Measurements from ENCODE around the gene SPART.
"Not testable (repeated sequence)": the region's sequence is repeated elsewhere in the genome, so short reads cannot be mapped to it uniquely, and the experiment has no call there.

Gene SPART

GRCh38 chr13:36354842-36355623, 8.8 kb upstream of the SPART start:
- DNase-seq: no peak

- DNase-seq: no peak
Measured at GRCh38 chr13:36353001-36353400, 6.8 kb upstream of the SPART start.

- no peak for DNase-seq
Measured at GRCh38 chr13:36352350-36352749, 6.2 kb upstream of the SPART start.

GRCh38 chr13:36347531-36348210, 1.5 kb upstream of the SPART start:
- DNase-seq: no peak

GRCh38 chr13:36345438-36346221, 564 bp downstream of the SPART start:
- peak in 1 of 4 experiments; percentile 5 for DNase-seq

- DNase-seq: no peak
Measured at GRCh38 chr13:36344886-36345437, 1.2 kb downstream of the SPART start.

GRCh38 chr13:36344173-36344572, 2.0 kb downstream of the SPART start:
- DNase-seq: no peak

- no peak for DNase-seq
Measured at GRCh38 chr13:36343766-36344165, 2.4 kb downstream of the SPART start.

GRCh38 chr13:36342715-36343114, 3.5 kb downstream of the SPART start:
- no peak for DNase-seq

GRCh38 chr13:36341718-36342117, 4.5 kb downstream of the SPART start:
- DNase-seq: no peak

- DNase-seq: no peak
Measured at GRCh38 chr13:36339600-36340155, 6.5 kb downstream of the SPART start.

- no peak for DNase-seq
Measured at GRCh38 chr13:36337938-36338641, 8.1 kb downstream of the SPART start.

- no peak for DNase-seq
Measured at GRCh38 chr13:36332986-36333385, 13.2 kb downstream of the SPART start.

GRCh38 chr13:36332255-36332654, 13.9 kb downstream of the SPART start:
- DNase-seq: not testable (repeated sequence)

GRCh38 chr13:36331280-36331679, 14.9 kb downstream of the SPART start:
- DNase-seq: no peak

GRCh38 chr13:36329361-36329760, 16.8 kb downstream of the SPART start:
- no peak for DNase-seq

GRCh38 chr13:36328821-36329220, 17.4 kb downstream of the SPART start:
- DNase-seq: no peak

- no peak for DNase-seq
Measured at GRCh38 chr13:36325912-36326311, 20.3 kb downstream of the SPART start.

GRCh38 chr13:36324881-36325280, 21.3 kb downstream of the SPART start:
- not testable (repeated sequence) for DNase-seq

- DNase-seq: no peak
Measured at GRCh38 chr13:36323951-36324566, 22.1 kb downstream of the SPART start.

GRCh38 chr13:36323408-36323807, 22.8 kb downstream of the SPART start:
- DNase-seq: no peak

GRCh38 chr13:36319793-36320192, 26.4 kb downstream of the SPART start:
- not testable (repeated sequence) for DNase-seq
